Dedifferentiated amniotic fluid mesenchymal stem cell (primary cell): Measurements from ENCODE around the gene ADGRG7.

Experiments used
- DNase-seq: peaks from one replicate; pipeline ENCODE4 v3.0.0-alpha.2; 2016; ENCODE audit errors: extremely low spot score

The ADGRG7 gene

DNA sequence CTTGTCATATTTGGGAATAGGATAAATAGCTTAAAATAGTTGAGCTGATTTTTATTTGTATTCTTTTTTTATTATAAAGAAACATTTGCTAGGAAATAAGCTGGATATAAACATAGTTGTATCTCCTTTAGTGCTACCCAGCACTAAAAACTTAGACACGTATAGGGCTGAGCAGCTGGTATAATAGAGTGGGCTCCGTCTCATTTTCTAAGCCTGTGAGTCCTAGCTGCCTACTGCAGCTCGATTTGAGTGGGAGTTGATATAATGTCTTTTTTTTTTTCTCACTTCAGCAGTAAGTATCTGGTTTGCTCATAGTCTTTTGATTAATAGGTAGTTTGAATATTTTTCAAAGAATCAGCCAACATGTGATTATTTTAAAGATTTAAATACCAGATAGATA is 134.1 kb downstream of the ADGRG7 start:
- no peak for DNase-seq

DNA sequence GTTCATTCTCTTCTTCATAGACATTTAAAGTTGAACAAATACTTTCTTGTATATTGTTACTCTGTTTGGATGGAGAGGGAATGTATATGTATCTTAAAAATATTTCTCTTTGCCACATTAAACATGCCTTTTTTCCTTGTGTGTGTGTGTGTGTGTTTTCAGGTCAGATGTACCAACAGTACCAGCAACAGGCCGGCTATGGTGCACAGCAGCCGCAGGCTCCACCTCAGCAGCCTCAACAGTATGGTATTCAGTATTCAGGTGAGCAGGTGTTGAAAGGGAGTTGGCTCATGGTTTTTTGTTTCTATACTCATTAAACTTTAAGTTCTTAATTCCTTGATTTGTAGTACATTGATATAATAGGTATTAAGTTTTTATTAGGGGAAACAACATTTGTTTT is 135.3 kb downstream of the ADGRG7 start:
- no peak for DNase-seq
